ENCODE measurements around the gene PDE4D. TPM values are rescaled to one million over a fixed set of nuclear protein-coding genes. Genes with fewer than 3 reads are reported as not detected.

PDE4D gene
- total and polyA plus RNA-seq, 10 of the 15 experiments (the other 5 are each of a cell fraction or from before 2014, with no cell fraction given) = 0.87 to 4.1 (median 2.2) TPM

- no peak for ATAC-seq
- 35% methylated on average over 3 of the region's 3 CpGs for WGBS (ENCODE audit: insufficient coverage, insufficient replicate concordance, low lambda C conversion rate, missing lambda C conversion rate)
Measured at GRCh38 chr5:59439303-59439702, 454.2 kb downstream of the PDE4D start.

GRCh38 chr5:59437176-59437575 lies 456.4 kb downstream of the PDE4D start:
- Histone ChIP-seq H3K27ac (ENCODE audit: control insufficient read depth, insufficient read depth) (no peak overlapping the region), H3K4me1 (ENCODE audit: control insufficient read depth, insufficient read depth, low read length) (no peaks in the 10 kb centered on the region), H4K20me1 (ENCODE audit: control insufficient read depth, insufficient read depth) (no peaks in the 10 kb centered on the region), H3K9ac (ENCODE audit: control insufficient read depth, insufficient read depth, low read length) (no peak overlapping the region), H3K4me2 (ENCODE audit: control insufficient read depth, insufficient read depth) (no peak overlapping the region), H2AFZ (ENCODE audit: control insufficient read depth, low read depth, low read length) (no peak overlapping the region), H3K9me3 (replicated peaks; ENCODE audit: control insufficient read depth, insufficient read depth, low read length) (no peaks in the 10 kb centered on the region), H3K27me3 (replicated peaks in 1 of 2; ENCODE audit: control insufficient read depth in 2 of 2, insufficient read depth in 2 of 2, low read length in 1 of 2) (no peaks in the 10 kb centered on the region), H3K79me2 (ENCODE audit: control insufficient read depth, insufficient read depth, low read length) (no peaks in the 10 kb centered on the region), H3K4me3 (no peak overlapping the region), H3K36me3 (ENCODE audit: control insufficient read depth in 2 of 2, insufficient read depth in 2 of 2, low read length in 1 of 2) (no peaks in the 10 kb centered on the region)
- intact Hi-C loops (cut with micrococcal nuclease; ENCODE audit: unreplicated experiment) (no loop called here), in situ Hi-C loops (cut with MboI) (no loop called here)
- ChIA-PET SMC1A (ENCODE audit: uncharacterized antibody, unreplicated experiment) (interaction anchor here (0.9 to 2.8 kb wide), 2 partner anchors 11 to 69 kb away, joined by 3 to 7 read pairs; no protein-coding TSS in a partner anchor), POLR2A (no interaction called here), RAD21 (ENCODE audit: unreplicated experiment) (no interaction called here), CTCF (no interaction called here)
- no peak for ATAC-seq
- 7% methylated on average over 2 of the region's 2 CpGs for WGBS (ENCODE audit: insufficient coverage, insufficient replicate concordance, low lambda C conversion rate, missing lambda C conversion rate)
- no peak for FAIRE-seq
- TF ChIP-seq PBX3 (IDR thresholded peaks at IDR 0.05; ENCODE audit: insufficient replicate concordance, low read depth, low read length) = no peak
- TF ChIP-seq, protein P1, sequence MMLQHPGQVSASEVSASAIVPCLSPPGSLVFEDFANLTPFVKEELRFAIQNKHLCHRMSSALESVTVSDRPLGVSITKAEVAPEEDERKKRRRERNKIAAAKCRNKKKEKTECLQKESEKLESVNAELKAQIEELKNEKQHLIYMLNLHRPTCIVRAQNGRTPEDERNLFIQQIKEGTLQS (IDR thresholded peaks at IDR 0.05; ENCODE audit: borderline replicate concordance, extremely low read depth, low read depth, low read length) = no peak
- no peak for TF ChIP-seq YBX1 (IDR thresholded peaks at IDR 0.05)
- TF ChIP-seq GATAD2B (conservative IDR thresholded peaks at IDR 0.05; ENCODE audit: low read depth) = no peak
- no peak for TF ChIP-seq BMI1 (IDR thresholded peaks at IDR 0.05; ENCODE audit: borderline replicate concordance)
- no peak for TF ChIP-seq RCOR1 (conservative IDR thresholded peaks at IDR 0.05; ENCODE audit: low read depth, low read length)
- no peak for TF ChIP-seq ATF7 (IDR thresholded peaks at IDR 0.05; ENCODE audit: low read depth)
- TF ChIP-seq ATF2 (IDR thresholded peaks at IDR 0.05; ENCODE audit: low read length) = no peak
- TF ChIP-seq WRNIP1 (IDR thresholded peaks at IDR 0.05; ENCODE audit: borderline replicate concordance, low read depth, low read length) = no peak
- DNase-seq (ENCODE audit: low read depth, low spot score) = no peak
- no TSS peak for BruUV-seq (replicated peaks)

More at GRCh38 chr5:59439303-59439702, 454.2 kb downstream of the PDE4D start:
- in situ Hi-C loops (cut with MboI) (no loop called here), intact Hi-C loops (cut with micrococcal nuclease; ENCODE audit: unreplicated experiment) (no loop called here)
- no peaks in the 10 kb centered on the region for H3K4me1 ChIP-seq (ENCODE audit: control insufficient read depth, insufficient read depth, low read length)
- H3K79me2 ChIP-seq (ENCODE audit: control insufficient read depth, insufficient read depth, low read length) = no peaks in the 10 kb centered on the region
- H3K27ac ChIP-seq (ENCODE audit: control insufficient read depth, insufficient read depth) = no peak overlapping the region
- H3K4me3 ChIP-seq = no peak overlapping the region
- H3K27me3 ChIP-seq (replicated peaks in 1 of 2; ENCODE audit: control insufficient read depth in 2 of 2, insufficient read depth in 2 of 2, low read length in 1 of 2) = no peaks in the 10 kb centered on the region
- DNase-seq (ENCODE audit: low read depth, low spot score) (no peak), FAIRE-seq (no peak)
- no peaks in the 10 kb centered on the region for H4K20me1 ChIP-seq (ENCODE audit: control insufficient read depth, insufficient read depth)
- ChIA-PET CTCF (no interaction called here), SMC1A (ENCODE audit: uncharacterized antibody, unreplicated experiment) (no interaction called here), POLR2A (no interaction called here), RAD21 (ENCODE audit: unreplicated experiment) (no interaction called here)
- no peak overlapping the region for H3K4me2 ChIP-seq (ENCODE audit: control insufficient read depth, insufficient read depth)
- TF ChIP-seq HDAC6 (IDR thresholded peaks at IDR 0.05; ENCODE audit: unreplicated experiment) = no peak
- no peak for TF ChIP-seq ZNF274 (IDR thresholded peaks at IDR 0.05; ENCODE audit: insufficient read depth, insufficient read length)
- TF ChIP-seq CBX5 (IDR thresholded peaks at IDR 0.05; ENCODE audit: low read depth) = no peak
- no peak for TF ChIP-seq ELK1 (IDR thresholded peaks at IDR 0.05; ENCODE audit: low read depth, low read length)
- no peak overlapping the region for H2AFZ ChIP-seq (ENCODE audit: control insufficient read depth, low read depth, low read length)
- no TSS peak for BruUV-seq (replicated peaks)
- no peaks in the 10 kb centered on the region for H3K36me3 ChIP-seq (ENCODE audit: control insufficient read depth in 2 of 2, insufficient read depth in 2 of 2, low read length in 1 of 2)
- no peaks in the 10 kb centered on the region for H3K9me3 ChIP-seq (replicated peaks; ENCODE audit: control insufficient read depth, insufficient read depth, low read length)
- no peak overlapping the region for H3K9ac ChIP-seq (ENCODE audit: control insufficient read depth, insufficient read depth, low read length)

Data from GM12878 (cell line).